ENCODE results near the gene PANK4.
A peak's percentile ranks its signal among the peaks of the same experiment; 100 is the strongest.

Gene PANK4

DNA sequence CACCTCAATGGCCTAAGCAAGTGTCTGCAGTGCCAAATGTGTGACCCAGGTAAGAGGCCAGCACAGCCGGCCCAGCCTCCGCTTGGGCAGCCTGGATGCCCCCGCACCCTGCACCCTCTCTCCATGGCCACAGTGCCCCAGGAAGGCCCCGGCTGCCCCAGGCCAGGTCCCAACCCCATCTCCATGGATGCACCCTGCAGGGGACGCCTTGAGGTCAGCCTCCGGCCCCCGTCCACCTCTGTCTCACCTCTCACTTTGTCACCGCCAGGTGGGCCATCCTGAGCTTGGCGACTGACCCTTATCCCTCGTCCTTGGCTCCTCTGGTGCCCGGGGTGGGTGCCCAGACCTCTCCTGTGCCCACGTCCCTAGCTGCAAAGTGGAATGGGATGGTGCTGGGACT is 32.0 kb upstream of the PANK4 start:
- in situ Hi-C loops (cut with HindIII; ENCODE audit: low sequenced_read_pairs) = no loop called here
- TF ChIP-seq, protein P1, sequence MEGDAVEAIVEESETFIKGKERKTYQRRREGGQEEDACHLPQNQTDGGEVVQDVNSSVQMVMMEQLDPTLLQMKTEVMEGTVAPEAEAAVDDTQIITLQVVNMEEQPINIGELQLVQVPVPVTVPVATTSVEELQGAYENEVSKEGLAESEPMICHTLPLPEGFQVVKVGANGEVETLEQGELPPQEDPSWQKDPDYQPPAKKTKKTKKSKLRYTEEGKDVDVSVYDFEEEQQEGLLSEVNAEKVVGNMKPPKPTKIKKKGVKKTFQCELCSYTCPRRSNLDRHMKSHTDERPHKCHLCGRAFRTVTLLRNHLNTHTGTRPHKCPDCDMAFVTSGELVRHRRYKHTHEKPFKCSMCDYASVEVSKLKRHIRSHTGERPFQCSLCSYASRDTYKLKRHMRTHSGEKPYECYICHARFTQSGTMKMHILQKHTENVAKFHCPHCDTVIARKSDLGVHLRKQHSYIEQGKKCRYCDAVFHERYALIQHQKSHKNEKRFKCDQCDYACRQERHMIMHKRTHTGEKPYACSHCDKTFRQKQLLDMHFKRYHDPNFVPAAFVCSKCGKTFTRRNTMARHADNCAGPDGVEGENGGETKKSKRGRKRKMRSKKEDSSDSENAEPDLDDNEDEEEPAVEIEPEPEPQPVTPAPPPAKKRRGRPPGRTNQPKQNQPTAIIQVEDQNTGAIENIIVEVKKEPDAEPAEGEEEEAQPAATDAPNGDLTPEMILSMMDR (IDR thresholded peaks at IDR 0.05; ENCODE audit: low read depth, low read length, missing control alignments) = no peak
- H3K4me3 ChIP-seq (ENCODE audit: low read depth, low read length) = no peak overlapping the region
- no peak for DNase-seq (ENCODE audit: low read depth)

DNA sequence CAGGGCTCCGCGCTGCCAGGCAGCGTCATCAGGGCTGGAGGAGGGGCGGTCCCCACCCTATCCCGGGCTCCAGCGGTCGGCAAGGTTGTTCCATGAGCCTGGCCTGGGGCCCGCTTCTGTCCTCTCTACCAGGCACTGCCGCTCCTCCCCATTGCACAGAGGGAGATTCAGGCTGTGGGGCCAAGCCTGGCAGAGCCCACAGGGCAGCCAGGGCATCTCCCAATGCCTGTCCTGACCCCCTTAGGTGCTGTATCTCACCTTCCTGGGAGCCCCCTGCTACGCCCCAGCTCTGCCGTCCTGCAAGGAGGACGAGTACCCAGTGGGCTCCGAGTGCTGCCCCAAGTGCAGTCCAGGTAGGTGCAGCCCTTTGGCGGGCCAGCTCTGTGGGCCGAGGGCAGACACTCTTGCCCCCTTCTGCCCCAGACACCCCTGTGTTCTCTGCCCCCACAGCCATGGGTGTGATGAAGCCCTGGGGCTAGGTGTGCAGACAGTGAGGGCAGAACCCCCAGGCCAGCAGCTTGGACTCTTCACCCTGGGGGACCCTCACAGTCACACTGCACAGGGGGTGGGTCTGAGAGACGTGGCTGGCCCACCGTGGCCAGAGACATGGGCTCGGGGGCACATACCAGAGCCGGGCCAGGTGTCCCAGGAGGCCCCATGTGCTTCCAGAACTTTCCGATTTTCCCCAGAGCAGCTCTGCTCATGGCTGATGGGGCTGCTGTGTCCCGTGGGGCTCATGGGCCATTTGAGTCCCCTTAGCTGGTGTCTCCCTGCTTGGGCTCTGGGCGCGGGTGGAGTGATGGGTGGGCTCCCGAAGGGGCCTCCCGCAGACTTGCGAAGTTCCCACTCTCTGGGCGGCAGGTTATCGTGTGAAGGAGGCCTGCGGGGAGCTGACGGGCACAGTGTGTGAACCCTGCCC is 31.3 kb upstream of the PANK4 start:
- TF ChIP-seq, protein P1 (IDR thresholded peaks at IDR 0.05; ENCODE audit: low read depth, low read length, missing control alignments) = no peak
- in situ Hi-C loops (cut with HindIII; ENCODE audit: low sequenced_read_pairs) = no loop called here
- no peak for DNase-seq (ENCODE audit: low read depth)
- H3K4me3 ChIP-seq (ENCODE audit: low read depth, low read length) = no peak overlapping the region

DNA sequence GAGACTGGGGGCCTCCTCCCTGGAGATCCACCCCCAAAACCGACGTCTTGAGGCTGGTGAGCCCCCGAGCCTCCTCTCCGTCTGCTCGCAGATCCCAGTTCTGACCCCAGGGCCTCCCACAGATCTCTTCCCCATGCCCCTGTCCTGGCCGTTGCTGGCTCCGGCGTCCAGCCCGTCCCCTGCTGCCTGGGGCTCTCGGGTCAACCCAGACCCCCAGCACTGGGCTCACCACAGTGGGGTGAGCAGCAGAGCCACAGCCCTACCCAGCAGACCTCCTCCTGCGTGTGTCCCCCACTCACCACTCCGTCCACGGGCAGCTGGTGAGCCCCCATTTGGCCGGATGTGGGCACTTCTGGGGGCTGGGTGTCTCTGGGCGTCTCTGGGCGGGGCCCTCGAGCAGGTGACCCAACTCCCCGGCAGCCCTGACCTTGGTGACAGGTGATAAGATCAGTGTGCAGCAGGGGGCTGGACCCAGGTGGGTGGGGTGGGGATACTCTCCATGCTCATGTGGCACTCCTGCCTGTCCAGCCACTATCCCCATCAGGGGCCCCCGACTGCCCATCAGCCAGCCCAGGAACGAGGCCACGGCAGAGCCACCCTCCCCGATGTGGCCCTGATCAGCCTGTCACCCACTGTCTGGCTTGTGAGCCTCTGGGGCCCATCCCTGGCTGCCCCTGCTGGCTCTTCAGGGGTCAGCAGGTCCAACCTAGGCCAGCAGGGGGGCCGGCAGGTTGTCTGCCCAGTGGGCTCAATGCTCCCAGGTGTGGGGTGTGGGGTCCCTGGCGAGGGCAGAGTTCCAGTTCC is 30.5 kb upstream of the PANK4 start:
- in situ Hi-C loops (cut with HindIII; ENCODE audit: low sequenced_read_pairs) = no loop called here
- H3K4me3 ChIP-seq (ENCODE audit: low read depth, low read length) = peak overlapping the region; percentile 35
- TF ChIP-seq, protein P1 (IDR thresholded peaks at IDR 0.05; ENCODE audit: low read depth, low read length, missing control alignments) = no peak
- DNase-seq (ENCODE audit: low read depth) = no peak

DNA sequence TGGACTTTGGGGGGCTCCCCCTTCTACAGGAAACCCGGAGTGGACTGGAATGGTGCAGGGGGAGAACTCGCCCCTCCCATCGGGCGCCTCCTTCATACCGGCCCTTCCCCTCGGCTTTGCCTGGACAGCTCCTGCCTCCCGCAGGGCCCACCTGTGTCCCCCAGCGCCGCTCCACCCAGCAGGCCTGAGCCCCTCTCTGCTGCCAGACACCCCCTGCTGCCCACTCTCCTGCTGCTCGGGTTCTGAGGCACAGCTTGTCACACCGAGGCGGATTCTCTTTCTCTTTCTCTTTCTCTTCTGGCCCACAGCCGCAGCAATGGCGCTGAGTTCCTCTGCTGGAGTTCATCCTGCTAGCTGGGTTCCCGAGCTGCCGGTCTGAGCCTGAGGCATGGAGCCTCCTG is 29.9 kb upstream of the PANK4 start, which contains the start of gene TNFRSF14:
TNFRSF14 (plus strand) TSS at position 95 of the 401 bp plus-strand sequence; CDS start at position 389, 294 bp downstream.
- TF ChIP-seq, protein P1 (IDR thresholded peaks at IDR 0.05; ENCODE audit: low read depth, low read length, missing control alignments) = no peak
- H3K4me3 ChIP-seq (ENCODE audit: low read depth, low read length) = peak within 1 kb of the TSS; percentile 35
- no peak for DNase-seq (ENCODE audit: low read depth)
- in situ Hi-C loops (cut with HindIII; ENCODE audit: low sequenced_read_pairs) = no loop called here

DNA sequence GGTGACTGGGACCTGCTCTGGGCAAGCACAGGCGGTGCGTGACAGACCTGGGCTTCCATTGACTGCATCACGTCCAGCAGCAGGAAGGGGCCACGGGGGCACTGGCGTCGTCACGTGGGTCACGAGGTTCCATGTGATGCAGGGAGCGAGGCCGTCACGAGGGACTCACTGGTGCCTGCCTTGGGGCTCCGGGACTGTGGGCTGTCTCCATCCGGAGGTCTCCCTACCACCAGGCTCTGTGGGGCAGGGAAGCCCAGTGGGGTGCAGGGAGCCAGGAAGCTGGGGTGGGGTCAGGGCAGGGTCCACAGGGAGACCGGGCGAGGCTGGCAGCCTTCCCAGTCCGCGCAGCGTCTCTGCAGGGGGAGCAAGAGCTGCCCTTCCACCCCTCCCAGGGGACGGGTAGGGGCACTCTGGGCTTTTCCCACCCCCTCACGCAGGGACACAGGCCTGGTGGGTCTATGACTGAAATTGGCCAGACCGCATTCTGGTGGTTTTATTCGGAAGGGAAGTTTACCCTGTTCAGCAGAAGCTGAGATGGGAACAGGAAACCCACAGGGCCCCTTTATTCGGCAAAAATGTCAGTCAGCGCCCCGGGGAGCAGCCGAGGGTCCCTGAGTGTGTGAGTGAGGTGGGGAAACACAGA is 29.4 kb upstream of the PANK4 start:
- in situ Hi-C loops (cut with HindIII; ENCODE audit: low sequenced_read_pairs) = no loop called here
- DNase-seq (ENCODE audit: low read depth) = no peak
- H3K4me3 ChIP-seq (ENCODE audit: low read depth, low read length) = peak overlapping the region; percentile 35
- TF ChIP-seq, protein P1 (IDR thresholded peaks at IDR 0.05; ENCODE audit: low read depth, low read length, missing control alignments) = no peak
